PFSK-1 (cell line): ENCODE measurements around the gene HTT.

Experiments used
- POLR2AphosphoS5 ChIP-seq: IDR thresholded peaks from 2 replicates; pipeline ENCODE4 v1.6.1; 2012; ENCODE audit warnings: low read depth, mild to moderate bottlenecking, control low read depth, low read length, moderate library complexity
- SIN3A ChIP-seq: IDR thresholded peaks from 2 replicates; pipeline ENCODE4 v1.6.1; 2012; ENCODE audit warnings: mild to moderate bottlenecking, low read length, moderate library complexity, borderline replicate concordance; ENCODE audit not compliant: insufficient read depth
- TF ChIP-seq, protein P1 (sequence below), 2 experiments: IDR thresholded peaks; 2 replicates each; pipeline versions ENCODE4 v1.6.1 to v1.8.0; 2011 to 2012; ENCODE audit warnings: low read depth in 2 of 2, low read length in 2 of 2, control low read depth in 1 of 2, inconsistent platforms in 1 of 2, mild to moderate bottlenecking in 1 of 2, moderate library complexity in 1 of 2; ENCODE audit not compliant: insufficient read depth in 1 of 2

DNA sequence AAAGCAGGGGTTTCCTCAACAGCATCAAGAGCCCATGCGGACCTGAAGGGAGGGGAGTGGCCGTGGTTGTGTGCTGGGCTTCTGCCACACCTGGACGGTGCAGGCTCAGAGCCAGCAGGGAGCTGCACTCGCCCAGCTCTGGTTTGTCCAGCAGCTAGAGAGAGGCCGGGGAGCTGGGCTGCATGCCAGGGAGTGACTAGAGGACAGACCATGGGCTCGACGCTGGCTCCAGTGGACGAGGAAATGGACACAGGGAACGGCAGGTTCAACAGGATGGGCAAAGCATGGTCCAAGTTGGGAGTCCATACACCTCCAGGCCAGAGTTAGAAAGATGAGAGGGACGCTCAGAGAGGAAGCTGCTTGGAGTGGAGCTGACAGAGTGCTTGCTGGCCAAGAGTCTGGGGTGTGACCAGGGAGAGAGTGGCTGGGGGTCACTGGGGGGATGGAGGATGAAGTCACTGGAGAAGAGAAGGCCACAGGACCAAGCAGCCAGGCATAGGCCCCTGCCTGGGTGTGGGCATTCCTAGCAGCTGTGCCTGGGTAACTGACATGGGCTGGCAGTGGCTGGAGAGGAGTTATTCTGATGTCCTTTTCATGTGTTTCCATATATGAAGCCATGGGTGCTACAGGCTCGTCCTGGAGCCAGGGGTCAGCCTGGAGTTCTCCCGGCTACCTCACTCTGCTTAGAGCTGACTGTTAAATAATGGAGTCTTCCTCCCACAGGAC is 43.0 kb upstream of the HTT start:
- TF ChIP-seq, protein P1, sequence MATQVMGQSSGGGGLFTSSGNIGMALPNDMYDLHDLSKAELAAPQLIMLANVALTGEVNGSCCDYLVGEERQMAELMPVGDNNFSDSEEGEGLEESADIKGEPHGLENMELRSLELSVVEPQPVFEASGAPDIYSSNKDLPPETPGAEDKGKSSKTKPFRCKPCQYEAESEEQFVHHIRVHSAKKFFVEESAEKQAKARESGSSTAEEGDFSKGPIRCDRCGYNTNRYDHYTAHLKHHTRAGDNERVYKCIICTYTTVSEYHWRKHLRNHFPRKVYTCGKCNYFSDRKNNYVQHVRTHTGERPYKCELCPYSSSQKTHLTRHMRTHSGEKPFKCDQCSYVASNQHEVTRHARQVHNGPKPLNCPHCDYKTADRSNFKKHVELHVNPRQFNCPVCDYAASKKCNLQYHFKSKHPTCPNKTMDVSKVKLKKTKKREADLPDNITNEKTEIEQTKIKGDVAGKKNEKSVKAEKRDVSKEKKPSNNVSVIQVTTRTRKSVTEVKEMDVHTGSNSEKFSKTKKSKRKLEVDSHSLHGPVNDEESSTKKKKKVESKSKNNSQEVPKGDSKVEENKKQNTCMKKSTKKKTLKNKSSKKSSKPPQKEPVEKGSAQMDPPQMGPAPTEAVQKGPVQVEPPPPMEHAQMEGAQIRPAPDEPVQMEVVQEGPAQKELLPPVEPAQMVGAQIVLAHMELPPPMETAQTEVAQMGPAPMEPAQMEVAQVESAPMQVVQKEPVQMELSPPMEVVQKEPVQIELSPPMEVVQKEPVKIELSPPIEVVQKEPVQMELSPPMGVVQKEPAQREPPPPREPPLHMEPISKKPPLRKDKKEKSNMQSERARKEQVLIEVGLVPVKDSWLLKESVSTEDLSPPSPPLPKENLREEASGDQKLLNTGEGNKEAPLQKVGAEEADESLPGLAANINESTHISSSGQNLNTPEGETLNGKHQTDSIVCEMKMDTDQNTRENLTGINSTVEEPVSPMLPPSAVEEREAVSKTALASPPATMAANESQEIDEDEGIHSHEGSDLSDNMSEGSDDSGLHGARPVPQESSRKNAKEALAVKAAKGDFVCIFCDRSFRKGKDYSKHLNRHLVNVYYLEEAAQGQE (IDR thresholded peaks at IDR 0.05; ENCODE audit: insufficient read depth in 1 of 2, low read depth in 2 of 2, low read length in 2 of 2) = no peak
- no peak for TF ChIP-seq POLR2AphosphoS5
- TF ChIP-seq SIN3A = no peak
